ENCODE measurements around the gene EXOSC3.

Gene EXOSC3

GRCh38 chr9:37749129-37749528, 35.7 kb downstream of the EXOSC3 start:
- POLR2A ChIA-PET = no interaction called here
- DNase-seq (ENCODE audit: extremely low spot score) = no peak
- no peak for TF ChIP-seq CTCF (IDR thresholded peaks at IDR 0.05; ENCODE audit: control extremely low read depth, extremely low read depth, low read depth, missing control alignments)
- CTCF ChIA-PET = interaction anchor here (1.0 to 2.4 kb wide), 6 partner anchors 10 to 682 kb away, joined by 3 to 13 read pairs (median 3); no protein-coding TSS in a partner anchor

GRCh38 chr9:37747271-37747753, 37.6 kb downstream of the EXOSC3 start:
- POLR2A ChIA-PET = no interaction called here
- peak; percentile 98 for TF ChIP-seq CTCF (IDR thresholded peaks at IDR 0.05; ENCODE audit: control extremely low read depth, extremely low read depth, low read depth, missing control alignments)
- peak; percentile 86 for DNase-seq (ENCODE audit: extremely low spot score)
- CTCF ChIA-PET = interaction anchor here (0.8 to 2.4 kb wide), 8 partner anchors 10 to 684 kb away, joined by 3 to 13 read pairs (median 4); no protein-coding TSS in a partner anchor

- no peak for DNase-seq (ENCODE audit: extremely low spot score)
- TF ChIP-seq CTCF (IDR thresholded peaks at IDR 0.05; ENCODE audit: control extremely low read depth, extremely low read depth, low read depth, missing control alignments) = peak; percentile 14
- POLR2A ChIA-PET = no interaction called here
- CTCF ChIA-PET = interaction anchor here (0.8 to 1.6 kb wide), 2 partner anchors 9 to 13 kb away, joined by 3 to 7 read pairs; no protein-coding TSS in a partner anchor
These were observed 38.2 kb downstream of the EXOSC3 start for GRCh38 chr9:37746448-37747270.

GRCh38 chr9:37745970-37746369, 38.9 kb downstream of the EXOSC3 start:
- ChIA-PET POLR2A (no interaction called here), CTCF (interaction anchor here (0.8 to 1.6 kb wide), 2 partner anchors 9 to 14 kb away, joined by 3 to 7 read pairs; no protein-coding TSS in a partner anchor)
- DNase-seq (ENCODE audit: extremely low spot score) = no peak
- no peak for TF ChIP-seq CTCF (IDR thresholded peaks at IDR 0.05; ENCODE audit: control extremely low read depth, extremely low read depth, low read depth, missing control alignments)

- no peak for TF ChIP-seq CTCF (IDR thresholded peaks at IDR 0.05; ENCODE audit: control extremely low read depth, extremely low read depth, low read depth, missing control alignments)
- no peak for DNase-seq (ENCODE audit: extremely low spot score)
- ChIA-PET CTCF (no interaction called here), POLR2A (no interaction called here)
These were observed 44.1 kb downstream of the EXOSC3 start for GRCh38 chr9:37740631-37741328.

- CTCF ChIA-PET = no interaction called here
- TF ChIP-seq CTCF (IDR thresholded peaks at IDR 0.05; ENCODE audit: control extremely low read depth, extremely low read depth, low read depth, missing control alignments) = no peak
- POLR2A ChIA-PET = no interaction called here
- no peak for DNase-seq (ENCODE audit: extremely low spot score)
These were observed 44.7 kb downstream of the EXOSC3 start for GRCh38 chr9:37740128-37740527.
